Ishikawa (cell line): ENCODE results near the gene VSNL1.

Experiments used
- CEBPB ChIP-seq: IDR thresholded peaks from 2 replicates; pipeline ENCODE4 v1.6.1; 2012
- CREB1 ChIP-seq: IDR thresholded peaks from 2 replicates; pipeline ENCODE4 v1.6.1; 2012; ENCODE audit warnings: low read depth
- EGR1 ChIP-seq: IDR thresholded peaks from 2 replicates; pipeline ENCODE4 v1.6.1; 2012
- EP300 ChIP-seq: IDR thresholded peaks from 2 replicates; pipeline ENCODE4 v1.6.1; 2012; ENCODE audit warnings: borderline replicate concordance
- FOXM1 ChIP-seq: IDR thresholded peaks from 2 replicates; pipeline ENCODE4 v1.6.1; 2012; ENCODE audit warnings: low read depth, borderline replicate concordance
- MAX ChIP-seq: IDR thresholded peaks from 2 replicates; pipeline ENCODE4 v1.6.1; 2012
- NFIC ChIP-seq: IDR thresholded peaks from 2 replicates; pipeline ENCODE4 v1.6.1; 2012
- RAD21 ChIP-seq: IDR thresholded peaks from 2 replicates; pipeline ENCODE4 v1.6.1; 2012; ENCODE audit warnings: low read depth
- REST ChIP-seq: IDR thresholded peaks from 2 replicates; pipeline ENCODE4 v1.6.1; 2012; ENCODE audit warnings: low read depth, mild to moderate bottlenecking
- TAF1 ChIP-seq: IDR thresholded peaks from 2 replicates; pipeline ENCODE4 v1.6.1; 2012; ENCODE audit warnings: low read depth, mild to moderate bottlenecking
- TCF12 ChIP-seq: IDR thresholded peaks from 2 replicates; pipeline ENCODE4 v1.6.1; 2012; ENCODE audit warnings: low read depth
- TEAD4 ChIP-seq: IDR thresholded peaks from 2 replicates; pipeline ENCODE4 v1.6.1; 2012
- USF1 ChIP-seq: IDR thresholded peaks from 2 replicates; pipeline ENCODE4 v1.6.1; 2012
- YY1 ChIP-seq: IDR thresholded peaks from 2 replicates; pipeline ENCODE4 v1.6.1; 2012; ENCODE audit warnings: low read depth
- ZBTB7A ChIP-seq: IDR thresholded peaks from 2 replicates; pipeline ENCODE4 v1.6.1; 2012; ENCODE audit warnings: low read depth

Gene VSNL1

GRCh38 chr2:17620280-17620679, 79.8 kb downstream of the VSNL1 start:
- TF ChIP-seq NFIC = peak; percentile 57; the same call in 1 of the 2 replicates
- no peak for TF ChIP-seq ZBTB7A
- TF ChIP-seq FOXM1 = no peak
- TF ChIP-seq TCF12 = peak; percentile 38; the same call in 1 of the 2 replicates
- TF ChIP-seq CREB1 = no peak
- TF ChIP-seq TEAD4 = 0 out of 2 replicates have a peak, but pooled peaks have one; percentile 33
- TF ChIP-seq TAF1 = no peak
- TF ChIP-seq MAX = peak; percentile 62; the same call in 1 of the 2 replicates
- no peak for TF ChIP-seq CEBPB
- TF ChIP-seq RAD21 = no peak
- TF ChIP-seq USF1 = no peak
- TF ChIP-seq REST = no peak
- no peak for TF ChIP-seq EP300
- TF ChIP-seq YY1 = no peak
- no peak for TF ChIP-seq EGR1

- TF ChIP-seq NFIC (no peak), TAF1 (no peak), TEAD4 (no peak), RAD21 (no peak), EGR1 (no peak), EP300 (no peak), TCF12 (no peak), YY1 (no peak), CREB1 (no peak), REST (no peak), USF1 (no peak), MAX (no peak), FOXM1 (no peak), CEBPB (no peak), ZBTB7A (no peak)
Observed at GRCh38 chr2:17620841-17621240, 80.3 kb downstream of the VSNL1 start.

- no peak for TF ChIP-seq REST
Observed at GRCh38 chr2:17621781-17622180, 81.3 kb downstream of the VSNL1 start.

- no peak for TF ChIP-seq ZBTB7A
- no peak for TF ChIP-seq USF1
- no peak for TF ChIP-seq REST
- no peak for TF ChIP-seq TAF1
- TF ChIP-seq MAX = no peak
- TF ChIP-seq CEBPB = no peak
- no peak for TF ChIP-seq EP300
- TF ChIP-seq NFIC = no peak
- no peak for TF ChIP-seq YY1
- TF ChIP-seq TEAD4 = no peak
- no peak for TF ChIP-seq RAD21
- TF ChIP-seq EGR1 = no peak
- TF ChIP-seq TCF12 = no peak
- TF ChIP-seq CREB1 = no peak
- no peak for TF ChIP-seq FOXM1
Observed at GRCh38 chr2:17625446-17625845, 85.0 kb downstream of the VSNL1 start.
